Stimulated activated naive CD8-positive, alpha-beta T cell treated with anti-CD3 and anti-CD28 coated beads, Interleukin-15, Interleukin-2, amounts not matched to agents 100 U/mL and 50 U/mL, for 24 hours (primary cell): ENCODE data around the gene ABHD16A.
A peak's percentile ranks its signal among the peaks of the same experiment; 100 is the strongest.

Experiments
- ATAC-seq: fragments of 150-1000 bp; cut with Tn5 transposase; one replicate; pipeline ENCODE4 v1.10.0; 2021
- DNase-seq: peaks from one replicate; pipeline ENCODE4 v3.0.0; 2021

ABHD16A gene

DNA sequence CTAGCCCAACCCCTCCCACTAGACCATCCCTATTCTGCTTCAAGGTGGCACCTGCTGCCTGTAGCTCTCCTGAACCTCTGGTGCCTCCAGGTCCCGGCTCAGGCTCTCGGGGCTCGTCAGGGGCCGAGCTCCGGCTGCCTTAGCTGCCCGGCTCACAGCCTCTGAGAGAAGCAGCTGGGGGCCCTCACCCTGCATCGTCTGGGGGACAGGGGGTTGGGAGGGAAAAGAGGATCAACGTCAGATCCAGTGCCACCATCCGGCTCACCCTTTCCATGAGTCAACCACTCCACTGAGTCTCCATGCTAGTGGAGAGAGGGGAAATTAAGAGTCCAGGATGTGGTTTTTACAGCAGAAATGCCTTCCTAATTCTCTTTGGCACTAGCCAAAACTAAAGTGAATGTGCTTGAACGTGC, 63.7 kb downstream of the ABHD16A start:
- ATAC-seq, result peak; percentile 81
- DNase-seq, result peak; percentile 53

DNA sequence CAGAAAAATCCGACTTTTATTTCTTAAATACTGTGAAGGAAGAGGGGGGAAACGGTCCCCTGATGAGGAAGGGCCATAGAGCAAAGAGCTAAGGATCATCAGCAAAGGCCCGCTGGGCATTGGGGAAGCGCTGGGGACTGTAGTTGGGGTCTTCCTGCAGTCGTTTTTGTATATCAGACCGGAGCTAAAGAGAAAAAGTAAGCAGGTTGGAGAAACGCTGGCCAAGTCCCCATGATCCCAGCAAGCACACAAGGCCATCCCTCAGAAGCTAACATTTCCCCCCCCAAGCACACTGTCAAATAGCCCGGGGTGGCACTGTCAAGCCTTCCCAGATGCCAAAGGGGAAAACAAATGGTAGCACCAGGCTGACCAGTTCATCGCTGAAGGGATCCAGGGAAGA, 64.1 kb downstream of the ABHD16A start:
- DNase-seq (no peak), ATAC-seq (peak; percentile 9)
